HG02981 (cell line): Measurements from ENCODE around the gene TBX15.

Experiments used
- ATAC-seq: cut with Tn5 transposase; IDR thresholded peaks from one replicate; pipeline ENCODE4 v1.9.1; 2021; ENCODE audit warnings: mild to moderate bottlenecking, moderate library complexity; ENCODE audit not compliant: unreplicated experiment

The TBX15 gene

GRCh38 chr1:118985640-118986554, 2.2 kb downstream of the TBX15 start:
- ATAC-seq = no peak

GRCh38 chr1:118984722-118985639, 3.2 kb downstream of the TBX15 start:
- no peak for ATAC-seq

- no peak for ATAC-seq
Observed at GRCh38 chr1:118984086-118984721, 3.9 kb downstream of the TBX15 start.

- ATAC-seq = no peak
Observed at GRCh38 chr1:118983558-118984041, 4.5 kb downstream of the TBX15 start.

GRCh38 chr1:118982821-118983557, 5.2 kb downstream of the TBX15 start:
- ATAC-seq = no peak

- no peak for ATAC-seq
Observed at GRCh38 chr1:118982266-118982665, 5.9 kb downstream of the TBX15 start.

- no peak for ATAC-seq
Observed at GRCh38 chr1:118981436-118981835, 6.7 kb downstream of the TBX15 start.

GRCh38 chr1:118979754-118980575, 8.2 kb downstream of the TBX15 start:
- no peak for ATAC-seq

- ATAC-seq = no peak
Observed at GRCh38 chr1:118978914-118979701, 9.0 kb downstream of the TBX15 start.

- ATAC-seq = no peak
Observed at GRCh38 chr1:118977600-118977999, 10.5 kb downstream of the TBX15 start.

- no peak for ATAC-seq
Observed at GRCh38 chr1:118974661-118975060, 13.5 kb downstream of the TBX15 start.

GRCh38 chr1:118973531-118974137, 14.5 kb downstream of the TBX15 start:
- ATAC-seq = no peak

- ATAC-seq = no peak
Observed at GRCh38 chr1:118973032-118973431, 15.1 kb downstream of the TBX15 start.

- ATAC-seq = no peak
Observed at GRCh38 chr1:118970451-118970850, 17.7 kb downstream of the TBX15 start.

GRCh38 chr1:118963456-118964430, 24.4 kb downstream of the TBX15 start:
- no peak for ATAC-seq

- no peak for ATAC-seq
Observed at GRCh38 chr1:118963138-118963455, 25.0 kb downstream of the TBX15 start.

GRCh38 chr1:118961156-118961555, 27.0 kb downstream of the TBX15 start:
- no peak for ATAC-seq
